HG03342 (cell line): ENCODE data around the gene GOT2.
A peak's percentile ranks its signal among the peaks of the same experiment; 100 is the strongest.
"Not testable (repeated sequence)": the region's sequence is repeated elsewhere in the genome, so short reads cannot be mapped to it uniquely, and the experiment has no call there.

ENCODE experiments used
- ATAC-seq: cut with Tn5 transposase; IDR thresholded peaks from one replicate; pipeline ENCODE4 v1.9.1; 2021; ENCODE audit warnings: mild to moderate bottlenecking, moderate library complexity; ENCODE audit not compliant: unreplicated experiment

Gene GOT2

GRCh38 chr16:58733671-58734458, at the start of gene GOT2:
TSS of gene GOT2 (minus strand) at chr16:58734316. CDS start at chr16:58734228, 88 bp downstream.
- peak; percentile 93 for ATAC-seq

- not testable (repeated sequence) for ATAC-seq
Observed at GRCh38 chr16:58779291-58779690, 45.2 kb upstream of the GOT2 start.

- ATAC-seq, result no peak
Observed at GRCh38 chr16:58773870-58774269, 39.8 kb upstream of the GOT2 start.

GRCh38 chr16:58768145-58768544, 34.0 kb upstream of the GOT2 start:
- no peak for ATAC-seq

GRCh38 chr16:58767581-58767980, 33.5 kb upstream of the GOT2 start:
- no peak for ATAC-seq

- no peak for ATAC-seq
Observed at GRCh38 chr16:58756650-58757332, 22.7 kb upstream of the GOT2 start.

GRCh38 chr16:58755989-58756649, 22.0 kb upstream of the GOT2 start:
- ATAC-seq, result peak; percentile 97

GRCh38 chr16:58753711-58754134, 19.6 kb upstream of the GOT2 start:
- ATAC-seq, result no peak

GRCh38 chr16:58744497-58744896, 10.4 kb upstream of the GOT2 start:
- ATAC-seq, result no peak

GRCh38 chr16:58741976-58742375, 7.9 kb upstream of the GOT2 start:
- ATAC-seq, result no peak

GRCh38 chr16:58741166-58741565, 7.0 kb upstream of the GOT2 start:
- no peak for ATAC-seq

- ATAC-seq, result no peak
Observed at GRCh38 chr16:58738672-58739296, 4.7 kb upstream of the GOT2 start.

GRCh38 chr16:58736341-58736740, 2.2 kb upstream of the GOT2 start:
- ATAC-seq, result not testable (repeated sequence)

- no peak for ATAC-seq
Observed at GRCh38 chr16:58734459-58734787, 307 bp upstream of the GOT2 start.

- no peak for ATAC-seq
Observed at GRCh38 chr16:58733248-58733670, 857 bp downstream of the GOT2 start.

GRCh38 chr16:58732545-58733247, 1.4 kb downstream of the GOT2 start:
- peak; percentile 41 for ATAC-seq

GRCh38 chr16:58730724-58731370, 3.3 kb downstream of the GOT2 start:
- no peak for ATAC-seq

GRCh38 chr16:58727796-58728568, 6.1 kb downstream of the GOT2 start:
- ATAC-seq, result no peak

- no peak for ATAC-seq
Observed at GRCh38 chr16:58727028-58727781, 6.9 kb downstream of the GOT2 start.
